NCI-H1436 treated with DMSO at 0.1 percent for 48 hours (cell line): ENCODE measurements around the gene KBTBD6.
"Not testable (repeated sequence)": the region's sequence is repeated elsewhere in the genome, so short reads cannot be mapped to it uniquely, and the experiment has no call there.

Experiments used
- DNase-seq: peaks from one replicate; lab custom pipeline; 2025; lab: John Stamatoyannopoulos, UW

Gene KBTBD6

DNA sequence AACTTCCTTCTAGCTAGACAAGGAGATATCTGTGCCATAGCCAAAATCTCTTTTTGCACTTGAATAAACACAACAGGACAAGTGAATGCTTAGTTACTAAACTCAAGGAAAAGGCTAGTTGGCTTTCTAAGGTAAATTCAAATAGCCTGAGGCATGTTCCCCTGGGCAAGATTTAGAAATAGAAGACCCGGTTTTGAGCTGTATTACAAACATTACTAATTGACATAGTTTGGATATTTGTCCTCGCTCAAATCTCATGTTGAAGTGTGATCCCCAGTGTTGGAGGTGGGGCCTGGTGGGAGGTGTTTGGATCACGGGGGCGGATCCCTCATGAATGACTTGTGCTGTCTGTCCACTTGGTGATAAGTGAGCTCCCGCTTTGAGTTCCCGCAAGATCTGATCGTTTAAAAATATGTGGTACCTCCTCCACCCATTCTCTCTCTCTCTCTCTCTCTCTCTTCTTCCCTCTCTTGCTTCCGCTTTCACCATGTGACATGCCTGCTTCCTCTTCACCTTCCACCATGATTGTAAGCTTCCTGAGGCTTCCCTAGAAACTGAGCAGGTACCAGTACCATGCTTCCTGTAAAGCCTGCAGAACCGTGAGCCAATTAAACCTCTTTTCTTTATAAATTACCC is 3.9 kb upstream of the KBTBD6 start:
- DNase-seq: no peak

DNA sequence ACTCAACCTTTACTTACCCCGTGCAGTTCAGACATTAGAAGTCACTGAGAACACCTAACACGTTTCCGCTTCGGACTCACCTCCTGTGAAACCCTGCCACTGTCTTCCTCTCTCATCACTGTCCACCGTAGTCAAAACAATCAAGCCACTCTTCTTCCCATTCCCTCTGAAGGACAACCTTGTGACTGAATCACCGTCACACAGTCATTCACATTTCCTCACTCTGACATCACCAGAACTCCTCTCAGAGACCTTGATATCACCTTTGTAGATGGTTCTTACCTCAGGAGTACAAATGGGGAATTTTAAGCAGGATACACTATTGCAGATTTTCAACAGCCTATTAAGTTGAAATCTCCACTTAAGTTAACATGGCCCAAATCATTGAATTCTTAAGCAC is 1.3 kb upstream of the KBTBD6 start:
- DNase-seq: no peak

DNA sequence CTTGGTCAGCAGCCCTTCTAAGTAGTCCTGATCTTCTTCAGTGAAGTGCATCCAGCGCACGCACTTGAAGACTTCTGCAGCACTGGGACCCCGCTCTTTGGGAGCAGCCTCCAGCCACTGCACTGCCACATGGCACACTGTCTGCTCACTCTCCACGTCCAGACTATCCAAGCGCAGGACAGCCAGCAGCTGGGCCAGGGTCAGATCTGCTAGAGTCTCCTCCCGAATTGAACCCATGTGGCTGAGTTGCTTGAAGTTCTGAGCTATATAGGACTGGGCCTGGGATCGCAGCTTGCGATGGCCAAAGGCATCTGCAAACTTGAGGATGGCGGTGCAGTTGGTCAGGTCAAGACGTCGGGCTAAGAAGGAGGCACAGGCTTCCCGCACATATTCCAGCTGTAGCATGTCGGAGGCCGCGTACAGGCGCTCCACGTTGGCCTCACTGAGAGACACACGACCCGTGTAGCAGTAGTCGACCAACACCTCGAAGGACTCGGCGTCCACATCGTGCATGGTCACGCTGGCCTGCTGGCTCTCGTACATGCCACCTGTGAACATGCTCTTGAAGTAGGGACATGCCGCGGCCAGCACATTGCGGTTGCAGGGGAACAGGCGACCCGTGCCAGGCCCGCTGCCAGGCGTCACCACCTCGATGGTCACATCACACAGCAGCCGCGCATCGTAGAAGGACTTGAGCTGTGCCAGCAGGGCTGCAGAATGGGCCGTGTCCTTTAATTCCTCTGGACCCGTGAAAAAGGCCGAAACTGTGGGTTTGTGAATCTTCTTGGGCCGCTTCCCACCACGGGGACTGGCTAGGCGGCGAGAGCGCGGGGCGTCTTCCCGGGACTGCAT is 716 bp downstream of the KBTBD6 start:
- DNase-seq: not testable (repeated sequence)

DNA sequence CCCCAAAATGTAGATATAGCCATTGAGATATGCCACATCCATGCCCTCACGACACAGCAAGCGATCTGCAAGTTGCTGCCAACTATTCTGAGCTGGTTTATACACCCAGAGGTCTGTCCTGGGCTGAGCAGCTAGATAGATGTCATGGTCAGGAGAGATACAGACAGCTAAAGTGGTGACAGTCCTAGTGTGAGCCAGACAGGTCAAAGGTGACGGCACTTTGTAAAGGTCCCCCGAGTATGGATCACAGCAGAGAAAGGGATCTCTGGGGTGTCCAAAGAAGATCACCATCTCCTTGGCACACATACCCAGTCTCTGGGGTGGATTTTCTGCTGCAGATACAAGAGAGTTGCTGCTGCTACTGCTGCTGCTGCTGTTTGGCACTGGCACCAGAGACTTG is 1.4 kb downstream of the KBTBD6 start:
- not testable (repeated sequence) for DNase-seq

DNA sequence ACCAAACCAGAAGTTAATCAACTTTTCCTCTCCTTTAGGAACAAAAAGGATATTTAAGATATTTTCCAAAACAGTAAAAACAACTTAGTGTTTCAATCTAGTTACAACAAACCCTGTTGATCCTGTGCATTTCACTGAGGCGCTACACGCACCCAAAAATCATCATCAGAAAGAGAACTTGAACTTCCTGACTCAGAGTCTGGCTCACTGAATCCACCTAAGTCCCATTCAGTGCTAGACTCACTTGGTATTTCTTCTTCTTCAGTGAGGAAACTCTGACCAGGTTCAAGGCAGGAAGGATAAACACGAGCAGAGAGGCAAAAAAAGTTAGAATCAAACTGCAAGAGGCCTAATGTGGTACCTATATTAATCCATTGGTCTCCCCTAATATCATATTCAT is 2.2 kb downstream of the KBTBD6 start:
- DNase-seq: no peak

DNA sequence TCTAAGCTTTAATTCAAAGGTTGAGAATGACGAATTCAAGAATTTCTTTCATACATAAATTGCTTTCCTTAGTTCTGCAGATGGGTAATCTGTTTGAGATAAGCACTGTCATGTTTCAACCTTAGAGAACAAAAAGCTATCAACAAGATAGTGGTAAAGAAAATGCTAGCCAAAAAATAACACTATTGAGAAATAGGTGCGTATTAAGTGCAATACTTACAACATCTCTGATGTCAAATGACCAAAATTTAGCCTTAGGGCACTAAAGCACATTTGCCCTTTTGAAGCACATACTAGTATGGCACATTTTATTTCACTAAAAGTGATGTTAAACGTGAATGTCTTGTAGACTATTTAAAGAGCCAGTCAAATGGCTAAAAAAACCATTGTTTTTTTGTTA is 4.9 kb downstream of the KBTBD6 start:
- DNase-seq: no peak

DNA sequence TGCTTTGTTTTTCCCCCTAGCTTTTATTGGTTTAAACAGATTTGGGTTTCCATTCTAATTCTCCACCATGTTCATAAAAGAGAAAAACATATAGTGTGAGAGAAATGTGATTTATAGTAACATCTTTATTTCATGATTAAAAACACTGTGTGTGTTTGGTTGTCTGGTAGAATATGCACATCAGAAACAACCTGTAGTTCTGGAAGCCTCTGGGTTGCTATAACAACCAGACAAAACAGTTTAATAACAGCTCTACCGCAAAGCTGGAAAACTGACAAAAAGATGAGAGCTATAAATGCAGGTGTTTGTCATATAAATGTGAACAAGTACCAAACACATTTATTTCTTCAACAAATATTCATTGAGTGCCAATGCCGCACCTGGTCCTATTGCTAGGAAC is 9.8 kb downstream of the KBTBD6 start:
- no peak for DNase-seq

DNA sequence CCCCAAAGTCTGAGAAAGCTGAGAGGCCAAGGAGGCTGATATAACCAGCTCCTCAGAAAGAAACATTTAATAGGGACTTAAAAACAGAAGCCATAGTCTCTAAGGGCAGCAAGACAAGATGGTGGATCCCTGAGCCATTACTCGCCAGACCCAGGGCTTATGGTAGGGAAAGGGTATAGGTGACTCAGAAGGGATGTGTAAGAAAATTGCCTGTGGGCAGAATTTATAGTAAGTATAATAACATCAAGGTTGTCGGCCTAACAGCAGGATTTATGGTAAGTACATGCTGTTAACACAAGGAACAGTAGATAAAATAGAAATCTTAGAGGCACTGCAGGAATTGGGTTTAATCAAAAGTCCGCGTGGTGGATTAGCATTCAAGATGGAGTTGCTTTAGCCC is 14.7 kb downstream of the KBTBD6 start:
- no peak for DNase-seq

DNA sequence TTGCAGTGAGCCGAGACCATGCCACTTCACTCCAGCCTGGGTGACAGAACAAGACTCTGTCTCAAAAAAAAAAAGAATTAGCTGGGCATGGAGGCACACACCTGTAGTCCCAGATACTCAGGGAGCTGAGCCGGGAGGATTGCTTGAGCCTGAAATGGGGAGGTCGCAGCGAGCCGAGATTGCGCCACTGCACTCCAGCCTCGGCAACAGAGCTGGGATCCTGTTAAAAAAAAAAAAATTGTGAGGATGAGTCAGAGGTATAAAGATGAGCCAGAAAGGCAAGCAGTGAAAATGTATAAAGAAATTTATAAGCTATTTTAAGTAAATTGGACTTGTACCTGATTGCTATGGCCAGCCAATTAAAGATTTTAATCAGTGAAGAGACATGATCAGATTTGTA is 21.1 kb downstream of the KBTBD6 start:
- DNase-seq: no peak

DNA sequence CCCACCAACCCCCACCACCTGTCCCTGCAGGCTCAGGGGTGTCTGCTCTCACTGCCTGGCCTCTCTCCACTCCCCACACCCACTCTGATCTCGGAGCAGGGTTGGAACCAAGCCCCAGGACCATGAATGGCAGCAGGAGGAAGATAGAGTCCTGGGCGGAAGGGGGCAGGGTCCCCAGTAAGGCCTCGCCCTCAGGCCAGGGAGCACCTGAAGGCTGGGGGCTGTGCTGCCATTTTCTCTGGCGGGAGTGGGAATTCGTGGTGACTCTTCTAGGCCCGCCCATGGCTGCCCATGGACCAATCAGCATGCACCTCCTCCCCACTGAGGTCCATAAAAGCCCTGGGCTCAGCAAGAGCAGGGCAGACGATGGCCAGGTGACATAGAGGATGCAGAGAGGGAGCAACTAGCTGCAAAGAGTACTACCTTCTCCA is 25.0 kb downstream of the KBTBD6 start:
- DNase-seq: no peak

DNA sequence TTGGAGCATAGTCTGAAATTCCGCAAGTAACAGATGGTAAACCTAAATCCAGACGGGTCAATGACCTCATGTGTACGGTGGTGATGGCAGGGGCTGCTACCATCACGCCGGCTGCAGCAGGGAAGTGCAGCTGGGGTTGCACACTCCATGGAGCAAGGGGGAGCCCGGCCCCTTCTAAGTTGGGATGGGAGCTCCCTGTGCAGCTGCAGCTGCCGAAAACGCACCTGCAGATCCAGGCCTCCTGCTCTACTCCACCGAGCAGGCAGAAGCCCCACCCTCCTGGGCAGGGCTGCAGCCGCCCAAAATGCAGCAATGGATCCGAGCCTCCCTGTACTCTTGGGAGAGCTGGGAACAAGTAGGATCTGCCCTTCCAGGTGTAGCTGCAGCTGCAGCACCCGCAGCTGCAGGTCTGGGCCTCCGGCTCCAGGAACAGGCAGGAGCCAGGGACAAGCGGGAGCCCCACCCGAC is 25.5 kb downstream of the KBTBD6 start:
- DNase-seq: no peak

DNA sequence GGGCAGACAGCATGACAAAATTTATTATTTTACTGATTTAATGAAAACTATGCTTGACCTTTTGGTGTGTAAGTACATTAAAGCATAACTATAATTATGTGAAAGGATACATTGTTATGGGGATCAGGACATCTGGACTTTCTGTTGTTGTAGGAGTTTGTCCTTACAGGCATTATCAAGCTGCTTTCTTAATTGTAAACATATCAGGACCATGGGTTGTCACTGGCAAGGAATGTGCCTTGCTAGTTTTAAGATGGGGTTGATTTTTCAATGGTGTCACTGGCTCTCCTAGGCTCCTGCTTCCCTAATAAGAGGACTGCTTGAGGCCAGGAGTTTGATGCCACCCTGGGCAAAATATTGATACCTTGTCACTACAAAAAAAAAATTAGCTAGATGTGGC is 32.6 kb downstream of the KBTBD6 start:
- no peak for DNase-seq

DNA sequence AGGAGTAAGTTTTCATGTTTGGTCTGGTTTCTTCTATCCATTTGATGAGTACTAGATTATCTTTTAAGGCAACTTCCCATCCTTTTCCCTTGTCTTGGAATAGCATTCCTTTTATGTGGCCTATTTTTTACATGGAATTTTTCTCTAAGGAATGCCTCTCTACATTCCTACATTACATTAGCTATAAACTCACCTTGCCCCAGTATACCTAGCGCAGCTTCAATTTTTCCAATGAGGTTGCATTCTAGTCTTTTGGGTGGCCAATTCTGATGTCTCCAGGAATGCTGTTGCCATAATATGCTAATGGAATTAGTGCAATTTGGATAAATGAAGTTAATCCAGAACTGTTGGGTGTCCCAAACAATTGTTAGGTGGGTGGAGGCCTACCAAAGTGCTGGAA is 33.8 kb downstream of the KBTBD6 start:
- DNase-seq: no peak

DNA sequence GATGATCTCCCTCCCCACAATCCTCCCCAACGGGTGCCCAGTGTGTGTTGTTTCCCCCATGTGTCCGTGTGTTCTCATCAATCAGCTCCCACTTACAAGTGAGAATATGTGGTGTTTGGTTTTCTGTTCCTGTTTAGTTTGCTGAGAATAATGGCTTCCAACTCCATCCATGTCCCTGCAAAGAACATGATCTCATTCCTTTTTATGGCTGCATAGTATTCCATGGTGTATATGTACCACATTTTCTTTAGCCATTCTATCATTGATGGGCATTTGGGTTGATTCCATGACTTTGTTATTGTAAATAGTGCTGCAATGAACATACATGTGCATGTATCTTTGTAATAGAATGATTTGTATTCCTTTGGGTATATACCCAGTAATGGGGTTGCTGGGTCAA is 36.9 kb downstream of the KBTBD6 start:
- not testable (repeated sequence) for DNase-seq

DNA sequence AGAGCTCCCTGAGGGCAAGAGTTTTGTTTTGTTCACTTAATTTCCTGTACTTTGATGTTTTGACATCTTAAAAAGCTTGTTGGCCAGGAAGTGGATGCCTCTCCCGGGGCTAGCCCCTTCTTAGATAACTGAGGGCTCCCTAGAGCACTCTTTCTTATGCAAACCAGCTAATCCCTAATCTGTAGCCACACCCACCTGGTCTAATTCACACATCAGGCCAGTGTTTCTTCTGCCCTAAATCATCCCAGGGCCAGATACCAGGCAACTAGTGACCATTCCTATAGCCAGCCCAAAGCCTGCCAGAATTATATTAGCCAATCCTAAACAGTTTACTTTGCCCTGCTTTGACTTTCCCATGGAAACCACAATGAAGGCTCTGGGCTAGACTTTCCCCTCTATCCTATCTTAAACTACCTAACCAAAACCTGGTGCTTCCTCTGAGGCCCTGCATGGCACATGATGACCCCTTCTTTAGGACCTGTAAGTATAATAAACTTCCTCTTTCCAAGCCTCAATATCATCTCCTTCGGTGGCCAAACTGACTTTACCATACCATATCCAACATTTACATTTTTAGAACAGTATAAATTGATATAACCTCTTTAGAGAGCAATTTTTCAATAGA is 46.5 kb downstream of the KBTBD6 start:
- DNase-seq: no peak

DNA sequence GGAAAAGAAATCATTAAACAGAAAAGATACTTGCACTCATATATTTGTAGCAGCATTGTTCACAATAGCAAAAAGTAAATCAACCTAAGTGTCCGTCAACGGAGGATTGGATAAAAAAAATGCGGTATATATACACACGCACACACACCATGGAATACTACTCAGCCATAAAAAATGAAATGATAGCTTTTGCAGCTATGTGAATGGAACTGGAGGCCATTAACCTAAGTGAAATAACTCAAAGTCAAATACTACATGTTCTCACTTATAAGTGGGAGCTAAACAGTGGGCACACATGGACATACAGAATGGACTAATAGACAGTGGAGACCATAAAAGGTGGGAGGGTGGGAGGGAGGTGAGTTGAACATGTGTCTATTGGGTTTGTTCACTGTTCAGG is 52.9 kb downstream of the KBTBD6 start:
- DNase-seq: no peak
